ENCODE results near the gene CDC42EP4. TPM values are rescaled to one million over a fixed set of nuclear protein-coding genes. Genes with fewer than 3 reads are reported as not detected.

CDC42EP4 gene
- total RNA-seq, 1 experiment from 2014 or later: 48.4 TPM

GRCh38 chr17:73272906-73273218, 38.9 kb downstream of the CDC42EP4 start:
- TF ChIP-seq EZH2 (IDR thresholded peaks at IDR 0.05; ENCODE audit: low read depth) (no peak), CTCF (conservative IDR thresholded peaks at IDR 0.05) (no peak)
- Histone ChIP-seq H3K4me1 (replicated peaks; ENCODE audit: insufficient read depth) (peaks cover 12% of the 10 kb centered on the region), H3F3A (ENCODE audit: insufficient read depth, low read depth) (peaks cover 7% of the 10 kb centered on the region; the same call in 1 of the 2 replicates), H4K20me1 (ENCODE audit: insufficient read depth) (no peaks in the 10 kb centered on the region), H3K9me3 (ENCODE audit: insufficient read depth, low read depth) (no peaks in the 10 kb centered on the region), H3K36me3 (ENCODE audit: low read depth) (no peaks in the 10 kb centered on the region), H3K9me2 (ENCODE audit: insufficient read depth) (no peaks in the 10 kb centered on the region), H3K79me2 (ENCODE audit: low read depth) (no peaks in the 10 kb centered on the region), H2AFZ (no peak overlapping the region), H3K27ac (no peak overlapping the region), H3K4me3 (no peak overlapping the region), H3K27me3 (ENCODE audit: insufficient read depth, low read depth) (no peaks in the 10 kb centered on the region), H3K4me2 (no peak overlapping the region)
- DNase-seq: no peak
- POLR2A ChIA-PET (ENCODE audit: unreplicated experiment): no interaction called here
- intact Hi-C loops (cut with micrococcal nuclease; ENCODE audit: unreplicated experiment): no loop called here
- CTCF ChIA-PET: no interaction called here
- BruUV-seq (replicated peaks): no TSS peak

- no peak overlapping the region for H2AFZ ChIP-seq
- no peaks in the 10 kb centered on the region for H3K9me3 ChIP-seq (ENCODE audit: insufficient read depth, low read depth)
- H3K9me2 ChIP-seq (ENCODE audit: insufficient read depth): no peaks in the 10 kb centered on the region
- no peak overlapping the region for H3K27ac ChIP-seq
- TF ChIP-seq EZH2 (IDR thresholded peaks at IDR 0.05; ENCODE audit: low read depth): no peak
- TF ChIP-seq CTCF (conservative IDR thresholded peaks at IDR 0.05): no peak
- BruUV-seq (replicated peaks): no TSS peak
- no peaks in the 10 kb centered on the region for H3K27me3 ChIP-seq (ENCODE audit: insufficient read depth, low read depth)
- H3K4me1 ChIP-seq (replicated peaks; ENCODE audit: insufficient read depth): peaks cover 22% of the 10 kb centered on the region
- intact Hi-C loops (cut with micrococcal nuclease; ENCODE audit: unreplicated experiment): no loop called here
- ChIA-PET POLR2A (ENCODE audit: unreplicated experiment) (no interaction called here), CTCF (no interaction called here)
- H3K36me3 ChIP-seq (ENCODE audit: low read depth): no peaks in the 10 kb centered on the region
- H3K4me3 ChIP-seq: no peak overlapping the region
- no peaks in the 10 kb centered on the region for H3K79me2 ChIP-seq (ENCODE audit: low read depth)
- peaks cover 6% of the 10 kb centered on the region; the same call in 1 of the 2 replicates for H3F3A ChIP-seq (ENCODE audit: insufficient read depth, low read depth)
- DNase-seq: no peak
- no peaks in the 10 kb centered on the region for H4K20me1 ChIP-seq (ENCODE audit: insufficient read depth)
- no peak overlapping the region for H3K4me2 ChIP-seq
Measured at GRCh38 chr17:73271072-73271471, 40.7 kb downstream of the CDC42EP4 start.

- no peak for DNase-seq
- H3K4me2 ChIP-seq: no peak overlapping the region
- no peaks in the 10 kb centered on the region for H4K20me1 ChIP-seq (ENCODE audit: insufficient read depth)
- no TSS peak for BruUV-seq (replicated peaks)
- H2AFZ ChIP-seq: no peak overlapping the region
- H3F3A ChIP-seq (ENCODE audit: insufficient read depth, low read depth): peaks cover 6% of the 10 kb centered on the region; the same call in 1 of the 2 replicates
- H3K79me2 ChIP-seq (ENCODE audit: low read depth): no peaks in the 10 kb centered on the region
- no peaks in the 10 kb centered on the region for H3K27me3 ChIP-seq (ENCODE audit: insufficient read depth, low read depth)
- no peaks in the 10 kb centered on the region for H3K9me2 ChIP-seq (ENCODE audit: insufficient read depth)
- H3K27ac ChIP-seq: no peak overlapping the region
- TF ChIP-seq EZH2 (IDR thresholded peaks at IDR 0.05; ENCODE audit: low read depth): no peak
- TF ChIP-seq CTCF (conservative IDR thresholded peaks at IDR 0.05): no peak
- CTCF ChIA-PET: no interaction called here
- no peaks in the 10 kb centered on the region for H3K9me3 ChIP-seq (ENCODE audit: insufficient read depth, low read depth)
- H3K36me3 ChIP-seq (ENCODE audit: low read depth): no peaks in the 10 kb centered on the region
- POLR2A ChIA-PET (ENCODE audit: unreplicated experiment): no interaction called here
- no peak overlapping the region for H3K4me3 ChIP-seq
- intact Hi-C loops (cut with micrococcal nuclease; ENCODE audit: unreplicated experiment): no loop called here
- H3K4me1 ChIP-seq (replicated peaks; ENCODE audit: insufficient read depth): peaks cover 22% of the 10 kb centered on the region
Measured at GRCh38 chr17:73269791-73270190, 42.0 kb downstream of the CDC42EP4 start.
